ENCODE data around the gene TGFB3.

DNA sequence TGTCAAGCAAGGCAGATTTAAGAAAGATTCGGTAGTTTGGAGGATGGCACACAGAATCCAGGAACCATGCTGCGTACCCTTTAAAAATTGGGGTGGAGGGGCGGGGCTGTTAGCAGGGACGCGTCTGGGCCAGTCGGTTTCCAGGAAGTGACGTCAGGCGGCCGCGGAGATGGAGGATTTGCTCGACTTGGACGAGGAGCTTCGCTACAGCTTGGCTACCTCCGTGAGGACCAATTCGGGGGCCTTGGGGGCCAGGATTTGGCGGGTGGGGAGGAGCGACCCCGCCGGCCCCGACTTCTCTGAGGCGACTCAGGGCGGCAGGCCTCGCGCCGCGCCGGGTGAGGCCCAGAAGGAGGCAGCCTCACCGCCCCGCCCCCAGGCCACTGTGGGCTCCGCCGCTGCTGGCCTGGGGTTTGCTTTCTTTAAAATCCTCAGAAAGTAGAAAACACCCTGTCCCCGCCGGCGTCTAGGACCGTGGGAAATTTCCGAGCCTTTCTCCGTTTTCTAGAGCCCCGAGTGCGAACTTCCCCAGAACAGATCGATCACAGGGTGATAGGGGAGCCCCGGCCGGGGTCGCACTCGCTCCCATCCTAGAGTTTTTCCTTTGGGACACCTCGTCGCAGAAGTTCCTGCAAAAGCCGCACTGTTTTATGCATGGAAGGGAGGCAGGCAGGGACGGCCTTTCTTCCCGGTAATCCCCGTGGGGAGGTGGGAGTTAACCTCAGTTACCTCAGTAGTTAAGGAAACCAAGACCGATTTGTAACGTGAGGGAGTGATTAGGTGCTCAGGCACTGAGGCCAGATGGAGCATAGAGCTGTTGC, 4.0 kb upstream of the TGFB3 start, which contains the start of gene IFT43:
- TF ChIP-seq, protein P1, sequence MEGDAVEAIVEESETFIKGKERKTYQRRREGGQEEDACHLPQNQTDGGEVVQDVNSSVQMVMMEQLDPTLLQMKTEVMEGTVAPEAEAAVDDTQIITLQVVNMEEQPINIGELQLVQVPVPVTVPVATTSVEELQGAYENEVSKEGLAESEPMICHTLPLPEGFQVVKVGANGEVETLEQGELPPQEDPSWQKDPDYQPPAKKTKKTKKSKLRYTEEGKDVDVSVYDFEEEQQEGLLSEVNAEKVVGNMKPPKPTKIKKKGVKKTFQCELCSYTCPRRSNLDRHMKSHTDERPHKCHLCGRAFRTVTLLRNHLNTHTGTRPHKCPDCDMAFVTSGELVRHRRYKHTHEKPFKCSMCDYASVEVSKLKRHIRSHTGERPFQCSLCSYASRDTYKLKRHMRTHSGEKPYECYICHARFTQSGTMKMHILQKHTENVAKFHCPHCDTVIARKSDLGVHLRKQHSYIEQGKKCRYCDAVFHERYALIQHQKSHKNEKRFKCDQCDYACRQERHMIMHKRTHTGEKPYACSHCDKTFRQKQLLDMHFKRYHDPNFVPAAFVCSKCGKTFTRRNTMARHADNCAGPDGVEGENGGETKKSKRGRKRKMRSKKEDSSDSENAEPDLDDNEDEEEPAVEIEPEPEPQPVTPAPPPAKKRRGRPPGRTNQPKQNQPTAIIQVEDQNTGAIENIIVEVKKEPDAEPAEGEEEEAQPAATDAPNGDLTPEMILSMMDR (IDR thresholded peaks at IDR 0.05; ENCODE audit: low read length) = no peak
- TF ChIP-seq EZH2 (optimal IDR thresholded peaks at IDR 0.05; ENCODE audit: low read depth, low read length) (no peak), EZH2phosphoT487 (IDR thresholded peaks at IDR 0.05; ENCODE audit: low read length) (no peak)
